OCI-LY3 (cell line): ENCODE data around the gene KCNG3.

ENCODE experiments used
- H2AFZ ChIP-seq: fragments of 200-600, 300-600 bp; shearing (Covaris generic); 2 replicates; pipeline ENCODE4 v1.6.0; 2014; ENCODE audit warnings: antibody characterized with exemption, low read depth, low read length
- H3K27ac ChIP-seq: fragments of 200-600, 300-600 bp; sonication (generic); 2 replicates; pipeline ENCODE4 v1.5.1; 2014; ENCODE audit warnings: mild to moderate bottlenecking, low read length, moderate library complexity, mixed read lengths
- H3K27me3 ChIP-seq: fragments of 200-600, 300-600 bp; sonication (generic); 2 replicates; pipeline ENCODE4 v1.6.1; 2014; ENCODE audit warnings: low read depth, low read length, mixed read lengths
- H3K36me3 ChIP-seq: fragments of 200-600, 300-600 bp; sonication (generic); replicated peaks from 2 replicates; pipeline ENCODE3; 2014; ENCODE audit warnings: low read depth, low read length, mixed read lengths
- H3K4me1 ChIP-seq: fragments of 300-600, 200-600 bp; sonication (generic); 2 replicates; pipeline ENCODE4 v1.6.1; 2014; ENCODE audit warnings: low read length, mixed read lengths
- H3K4me2 ChIP-seq: fragments of 200-600, 300-600 bp; sonication (generic); 2 replicates; pipeline ENCODE4 v1.6.1; 2014; ENCODE audit warnings: low read length, mixed read lengths
- H3K4me3 ChIP-seq: fragments of 300-600, 200-600 bp; sonication (generic); 2 replicates; pipeline ENCODE4 v1.5.1; 2014; ENCODE audit warnings: antibody characterized with exemption, mild to moderate bottlenecking, low read length, moderate library complexity
- H3K79me2 ChIP-seq: fragments of 300-600, 200-600 bp; shearing (Covaris generic); 2 replicates; pipeline ENCODE4 v1.6.1; 2014; ENCODE audit warnings: mild to moderate bottlenecking, low read length, mixed read lengths
- H3K9ac ChIP-seq: fragments of 300-600, 200-600 bp; shearing (Covaris generic); 2 replicates; pipeline ENCODE4 v1.6.0; 2014; ENCODE audit warnings: mild to moderate bottlenecking, low read length, moderate library complexity
- H3K9me3 ChIP-seq: fragments of 200-600, 300-600 bp; shearing (Covaris generic); 2 replicates; pipeline ENCODE4 v1.6.1; 2014; ENCODE audit warnings: low read length, mixed read lengths; ENCODE audit not compliant: insufficient read depth
- H4K20me1 ChIP-seq: fragments of 200-600, 300-600 bp; sonication (generic); 2 replicates; pipeline ENCODE4 v1.6.1; 2016; ENCODE audit warnings: low read length, mixed read lengths; ENCODE audit not compliant: insufficient read depth
- EZH2phosphoT487 ChIP-seq: fragments of 200-600 bp; shearing (Covaris generic); IDR thresholded peaks from 2 replicates; pipeline ENCODE4 v1.6.1; 2018; ENCODE audit warnings: antibody characterized with exemption, mixed run types, low read depth
- TF ChIP-seq, protein P1 (sequence below): fragments of 200-600, 300-600 bp; sonication (generic); IDR thresholded peaks from 2 replicates; pipeline ENCODE4 v1.5.1; 2014; ENCODE audit warnings: antibody characterized with exemption, low read length, low read depth

KCNG3 gene

DNA sequence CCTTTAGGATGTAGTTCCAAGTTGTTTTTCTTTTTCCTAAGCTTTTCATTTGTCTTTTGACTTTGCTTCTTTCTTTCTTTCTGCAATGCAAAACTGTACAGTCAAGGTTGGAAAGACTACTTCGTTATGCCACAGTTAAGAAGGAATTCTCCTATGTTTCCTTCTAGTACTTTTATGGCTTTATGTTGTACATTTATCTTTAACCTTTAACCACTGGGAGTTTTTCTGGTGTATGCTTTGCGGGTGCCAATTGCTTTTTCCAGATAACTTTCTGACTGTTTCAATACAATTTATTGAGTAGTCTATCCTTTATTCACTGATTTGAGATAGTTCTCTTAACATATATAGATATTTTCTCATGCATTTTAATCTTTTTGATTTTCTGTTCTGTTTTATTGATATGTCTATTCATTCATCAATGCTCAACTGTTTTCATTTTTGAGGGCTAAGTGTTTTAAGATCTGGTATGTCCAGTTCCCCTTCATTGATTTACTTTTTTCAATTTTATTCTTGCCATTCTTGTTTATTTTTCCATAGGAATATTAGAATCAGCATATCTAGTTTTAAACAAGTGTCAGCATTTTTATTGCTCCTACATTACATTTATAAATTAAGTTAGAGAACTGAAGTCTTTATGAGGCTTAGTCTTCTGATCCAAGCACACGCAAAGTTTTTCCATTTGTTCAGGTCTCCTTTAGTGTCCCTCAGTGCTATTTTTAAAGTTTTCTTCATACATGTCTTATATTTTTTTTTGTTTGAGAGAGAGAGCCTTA lies 82.9 kb downstream of the KCNG3 start:
- no peaks in the 10 kb centered on the region for H3K79me2 ChIP-seq
- H3K9ac ChIP-seq, result no peak overlapping the region
- H3K27ac ChIP-seq, result no peak overlapping the region
- no peaks in the 10 kb centered on the region for H4K20me1 ChIP-seq
- H3K4me1 ChIP-seq, result no peaks in the 10 kb centered on the region
- TF ChIP-seq, protein P1, sequence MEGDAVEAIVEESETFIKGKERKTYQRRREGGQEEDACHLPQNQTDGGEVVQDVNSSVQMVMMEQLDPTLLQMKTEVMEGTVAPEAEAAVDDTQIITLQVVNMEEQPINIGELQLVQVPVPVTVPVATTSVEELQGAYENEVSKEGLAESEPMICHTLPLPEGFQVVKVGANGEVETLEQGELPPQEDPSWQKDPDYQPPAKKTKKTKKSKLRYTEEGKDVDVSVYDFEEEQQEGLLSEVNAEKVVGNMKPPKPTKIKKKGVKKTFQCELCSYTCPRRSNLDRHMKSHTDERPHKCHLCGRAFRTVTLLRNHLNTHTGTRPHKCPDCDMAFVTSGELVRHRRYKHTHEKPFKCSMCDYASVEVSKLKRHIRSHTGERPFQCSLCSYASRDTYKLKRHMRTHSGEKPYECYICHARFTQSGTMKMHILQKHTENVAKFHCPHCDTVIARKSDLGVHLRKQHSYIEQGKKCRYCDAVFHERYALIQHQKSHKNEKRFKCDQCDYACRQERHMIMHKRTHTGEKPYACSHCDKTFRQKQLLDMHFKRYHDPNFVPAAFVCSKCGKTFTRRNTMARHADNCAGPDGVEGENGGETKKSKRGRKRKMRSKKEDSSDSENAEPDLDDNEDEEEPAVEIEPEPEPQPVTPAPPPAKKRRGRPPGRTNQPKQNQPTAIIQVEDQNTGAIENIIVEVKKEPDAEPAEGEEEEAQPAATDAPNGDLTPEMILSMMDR, result no peak
- TF ChIP-seq EZH2phosphoT487, result no peak
- H3K27me3 ChIP-seq, result no peaks in the 10 kb centered on the region
- H3K4me3 ChIP-seq, result no peak overlapping the region
- peaks cover 12% of the 10 kb centered on the region; the same call in 1 of the 2 replicates for H3K9me3 ChIP-seq
- no peaks in the 10 kb centered on the region for H3K36me3 ChIP-seq
- H2AFZ ChIP-seq, result no peak overlapping the region
- H3K4me2 ChIP-seq, result no peak overlapping the region

DNA sequence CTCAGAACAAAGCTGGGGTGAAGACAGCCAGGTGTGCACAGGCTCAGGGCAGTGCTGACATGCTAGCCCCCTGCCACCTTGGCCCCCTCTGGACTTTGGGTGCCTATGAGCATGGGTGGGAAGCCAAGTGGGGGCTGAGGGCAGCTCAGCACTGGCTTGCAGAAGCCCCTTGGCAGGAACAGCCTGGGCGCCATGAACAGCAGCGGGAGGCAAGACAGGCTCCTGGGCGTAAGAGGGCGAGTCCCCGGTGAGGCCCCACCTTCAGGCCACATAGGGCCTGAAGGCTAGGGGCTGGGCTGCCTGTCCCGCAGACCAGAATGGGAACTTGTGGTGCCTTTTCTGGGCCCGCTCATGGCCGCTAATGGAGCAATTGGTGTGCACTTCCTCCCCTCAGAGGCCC lies 85.8 kb downstream of the KCNG3 start:
- TF ChIP-seq, protein P1, result no peak
- no peak for TF ChIP-seq EZH2phosphoT487
- Histone ChIP-seq H3K27me3 (no peaks in the 10 kb centered on the region), H3K36me3 (no peaks in the 10 kb centered on the region), H3K9me3 (no peaks in the 10 kb centered on the region), H4K20me1 (no peaks in the 10 kb centered on the region), H3K27ac (no peak overlapping the region), H3K4me1 (no peaks in the 10 kb centered on the region), H3K9ac (no peak overlapping the region), H3K4me3 (no peak overlapping the region), H3K4me2 (no peak overlapping the region), H3K79me2 (no peaks in the 10 kb centered on the region), H2AFZ (no peak overlapping the region)

DNA sequence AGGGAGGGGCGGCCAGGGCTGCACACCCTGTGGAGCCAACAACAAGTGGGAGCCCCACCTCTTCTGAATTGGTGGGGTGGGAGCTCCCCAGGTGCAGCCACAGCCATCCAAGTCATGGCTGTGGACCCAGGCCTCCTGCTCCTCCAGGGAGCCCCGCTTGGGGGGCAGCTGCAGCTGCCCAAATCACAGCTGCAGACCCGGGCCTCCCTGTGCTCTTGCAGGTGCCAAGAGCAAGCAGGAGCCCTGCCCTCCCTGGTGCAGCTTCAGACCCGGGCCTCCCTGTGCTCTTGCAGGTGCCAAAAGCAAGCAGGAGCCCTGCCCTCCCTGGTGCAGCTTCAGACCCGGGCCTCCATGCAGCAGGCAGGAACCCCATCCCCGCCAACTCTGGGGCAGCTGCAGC lies 86.3 kb downstream of the KCNG3 start:
- Histone ChIP-seq H3K9me3 (no peaks in the 10 kb centered on the region), H2AFZ (no peak overlapping the region), H3K9ac (no peak overlapping the region), H3K27me3 (no peaks in the 10 kb centered on the region), H3K4me2 (no peak overlapping the region), H3K27ac (no peak overlapping the region), H3K36me3 (no peaks in the 10 kb centered on the region), H4K20me1 (no peaks in the 10 kb centered on the region), H3K4me1 (no peaks in the 10 kb centered on the region), H3K4me3 (no peak overlapping the region), H3K79me2 (no peaks in the 10 kb centered on the region)
- TF ChIP-seq, protein P1, result no peak
- TF ChIP-seq EZH2phosphoT487, result no peak

DNA sequence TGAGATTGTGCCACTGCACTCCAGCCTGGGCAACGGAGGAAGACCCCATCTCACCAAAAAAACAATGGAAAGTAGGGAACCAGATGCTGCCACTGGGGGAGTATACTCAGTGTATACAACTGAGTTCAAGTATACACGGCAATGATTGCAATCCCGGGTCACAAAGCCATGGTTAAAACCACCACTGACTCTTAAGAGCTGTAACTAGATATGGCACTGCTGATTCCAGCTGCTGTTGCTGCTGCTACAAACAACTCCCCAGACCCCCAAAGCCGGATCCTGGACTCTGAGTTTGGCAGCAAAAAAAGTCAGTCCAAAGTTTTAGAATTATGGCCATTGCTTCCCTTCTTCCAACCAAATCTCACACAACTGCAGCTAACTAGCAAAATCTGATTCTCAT lies 89.1 kb downstream of the KCNG3 start:
- Histone ChIP-seq H3K9me3 (no peaks in the 10 kb centered on the region), H3K79me2 (no peaks in the 10 kb centered on the region), H3K27me3 (no peaks in the 10 kb centered on the region), H3K9ac (no peak overlapping the region), H4K20me1 (no peaks in the 10 kb centered on the region), H3K4me2 (no peak overlapping the region), H3K4me1 (no peaks in the 10 kb centered on the region), H3K36me3 (no peaks in the 10 kb centered on the region), H3K27ac (no peak overlapping the region), H2AFZ (no peak overlapping the region), H3K4me3 (no peak overlapping the region)
- no peak for TF ChIP-seq EZH2phosphoT487
- TF ChIP-seq, protein P1, result no peak
